H1 (cell line): ENCODE measurements around the gene TRAF3IP1. TPM values are rescaled to one million over a fixed set of nuclear protein-coding genes. Genes with fewer than 3 reads are reported as not detected.

Source experiments
- CTCF ChIA-PET: fragments of 300-600 bp; sonication (Branson Sonifier 250); formaldehyde crosslinking; loops from one replicate; lab custom pipeline; 2021; ENCODE audit not compliant: partially characterized antibody; lab: Charles Lee
- POLR2A ChIA-PET: fragments of 300-600 bp; sonication (Branson Sonifier 250); formaldehyde crosslinking; loops from one replicate; lab custom pipeline; 2021; ENCODE audit warnings: inconsistent platforms; ENCODE audit not compliant: partially characterized antibody; lab: Charles Lee
- DNase-seq, 2 experiments: peaks; one replicate each; pipeline versions ENCODE4 v3.0.0 to v3.0.0-alpha.2; 2010 to 2022; ENCODE audit warnings: low spot score in 2 of 2, low read depth in 1 of 2, mixed read lengths in 1 of 2
- FAIRE-seq: peaks from 2 replicates; lab custom pipeline; 2011; peaks lifted over from hg19 to GRCh38; lab: Jason Lieb, UNC
- H2AFZ ChIP-seq: 2 replicates; pipeline ENCODE4 v1.8.1; 2012; ENCODE audit warnings: low read length, inconsistent platforms
- H2AK5ac ChIP-seq: 2 replicates; pipeline ENCODE4 v1.6.1; 2013; ENCODE audit warnings: low read depth, low read length
- H2BK120ac ChIP-seq: replicated peaks from 2 replicates; pipeline ENCODE3; 2013; ENCODE audit warnings: low read depth, low read length, inconsistent platforms
- H2BK12ac ChIP-seq: 2 replicates; pipeline ENCODE4 v1.6.1; 2013; ENCODE audit warnings: low read depth, low read length
- H2BK15ac ChIP-seq: 2 replicates; pipeline ENCODE4 v1.6.1; 2013; ENCODE audit warnings: low read length
- H2BK20ac ChIP-seq: 2 replicates; pipeline ENCODE4 v1.6.1; 2013; ENCODE audit warnings: low read length
- H2BK5ac ChIP-seq: 2 replicates; pipeline ENCODE4 v1.6.1; 2013; ENCODE audit warnings: low read depth, low read length
- H3K14ac ChIP-seq: 2 replicates; pipeline ENCODE4 v1.6.1; 2013; ENCODE audit warnings: inconsistent platforms; ENCODE audit not compliant: insufficient read length
- H3K18ac ChIP-seq: 2 replicates; pipeline ENCODE4 v1.6.1; 2013; ENCODE audit warnings: low read length; ENCODE audit errors: extremely low read depth
- H3K23ac ChIP-seq: 2 replicates; pipeline ENCODE4 v1.6.1; 2013; ENCODE audit warnings: inconsistent platforms; ENCODE audit not compliant: insufficient read length
- H3K23me2 ChIP-seq: 2 replicates; pipeline ENCODE4 v1.6.1; 2013; ENCODE audit warnings: low read depth, low read length
- H3K27ac ChIP-seq: 2 replicates; pipeline ENCODE4 v1.6.1; 2011; ENCODE audit warnings: low read depth, low read length, inconsistent platforms
- H3K27me3 ChIP-seq, 4 experiments: replicated peaks in 1 of 4; 1 replicate in 1 of 4; 2 replicates in 3 of 4; pipeline versions ENCODE4 v1.6.1 to v1.8.1; 2011 to 2013; ENCODE audit warnings: low read length in 3 of 4, mild to moderate bottlenecking in 3 of 4, inconsistent platforms in 2 of 4, mixed read lengths in 2 of 4, moderate library complexity in 1 of 4; ENCODE audit not compliant: control insufficient read depth in 3 of 4, insufficient read depth in 3 of 4; ENCODE audit errors: extremely low read depth in 1 of 4
- H3K36me3 ChIP-seq, 4 experiments: 2 replicates each; pipeline versions ENCODE4 v1.6.1 to v1.8.1; 2011 to 2013; ENCODE audit warnings: mild to moderate bottlenecking in 4 of 4, low read length in 3 of 4, moderate library complexity in 2 of 4, control low read depth in 1 of 4, inconsistent platforms in 1 of 4; ENCODE audit not compliant: insufficient read depth in 4 of 4, control insufficient read depth in 2 of 4
- H3K4ac ChIP-seq: replicated peaks from 2 replicates; pipeline ENCODE3; 2013; ENCODE audit warnings: low read length, low read depth, mixed read lengths, inconsistent platforms; ENCODE audit not compliant: insufficient read length
- H3K4me1 ChIP-seq, 4 experiments: replicated peaks in 1 of 4; 1 replicate in 1 of 4; 2 replicates in 3 of 4; pipeline versions ENCODE4 v1.6.1 to v1.8.1; 2011 to 2013; ENCODE audit warnings: low read length in 3 of 4, inconsistent platforms in 2 of 4, mixed read lengths in 1 of 4; ENCODE audit not compliant: insufficient read depth in 4 of 4, control insufficient read depth in 3 of 4
- H3K4me2 ChIP-seq, 2 experiments: 2 replicates each; pipeline versions ENCODE4 v1.6.1 to v1.8.1; 2011 to 2013; ENCODE audit warnings: low read depth in 2 of 2, low read length in 2 of 2, control low read depth in 1 of 2, inconsistent platforms in 1 of 2, mild to moderate bottlenecking in 1 of 2; ENCODE audit not compliant: insufficient read depth in 1 of 2
- H3K4me3 ChIP-seq, 4 experiments: fragments of 200-600, 300-600 bp in 1 of 4; sonication (generic), shearing (Covaris generic), sonication (Bioruptor Twin) in 1 of 4; 2 replicates each; pipeline versions ENCODE4 v1.5.1 to v1.8.1; 2011 to 2016; ENCODE audit warnings: low read length in 4 of 4, low read depth in 3 of 4, control low read depth in 2 of 4, inconsistent platforms in 2 of 4, mild to moderate bottlenecking in 2 of 4, mixed read lengths in 1 of 4, moderate library complexity in 1 of 4; ENCODE audit not compliant: insufficient read depth in 2 of 4; ENCODE audit errors: extremely low read depth in 1 of 4
- H3K56ac ChIP-seq: replicated peaks from 2 replicates; pipeline ENCODE3; 2013; ENCODE audit warnings: low read depth, mild to moderate bottlenecking, mixed read lengths, low read length, inconsistent platforms; ENCODE audit not compliant: insufficient read length
- H3K79me1 ChIP-seq: 2 replicates; pipeline ENCODE4 v1.6.1; 2013; ENCODE audit warnings: low read depth, low read length, control low read depth
- H3K79me2 ChIP-seq, 2 experiments: 2 replicates each; pipeline versions ENCODE4 v1.6.1 to v1.8.1; 2012 to 2013; ENCODE audit warnings: low read length in 2 of 2, mild to moderate bottlenecking in 2 of 2, inconsistent platforms in 1 of 2; ENCODE audit not compliant: insufficient read depth in 2 of 2, control insufficient read depth in 1 of 2
- H3K9ac ChIP-seq, 4 experiments: replicated peaks in 1 of 4; 1 replicate in 1 of 4; 2 replicates in 3 of 4; pipeline versions ENCODE4 v1.6.1 to v1.8.1; 2011 to 2013; ENCODE audit warnings: low read depth in 3 of 4, low read length in 3 of 4, control low read depth in 2 of 4, mild to moderate bottlenecking in 2 of 4, moderate library complexity in 2 of 4, inconsistent platforms in 1 of 4; ENCODE audit errors: extremely low read depth in 1 of 4
- H3K9me3 ChIP-seq, 2 experiments: 2 replicates each; pipeline versions ENCODE4 v1.6.1 to v1.8.1; 2012 to 2013; ENCODE audit warnings: mild to moderate bottlenecking in 2 of 2, moderate library complexity in 2 of 2, control low read depth in 1 of 2, inconsistent platforms in 1 of 2, low read depth in 1 of 2, low read length in 1 of 2, mixed read lengths in 1 of 2; ENCODE audit not compliant: insufficient read depth in 2 of 2
- H4K20me1 ChIP-seq, 2 experiments: replicated peaks in 1 of 2; 2 replicates each; pipeline versions ENCODE3 to v1.8.1; 2011 to 2013; ENCODE audit warnings: inconsistent platforms in 2 of 2, low read length in 2 of 2, mild to moderate bottlenecking in 1 of 2; ENCODE audit not compliant: insufficient read depth in 2 of 2, control insufficient read depth in 1 of 2
- H4K5ac ChIP-seq: 2 replicates; pipeline ENCODE4 v1.6.1; 2013; ENCODE audit warnings: low read length, low read depth, mixed read lengths, inconsistent platforms; ENCODE audit not compliant: insufficient read length
- H4K8ac ChIP-seq: 2 replicates; pipeline ENCODE4 v1.8.0; 2013; ENCODE audit warnings: mild to moderate bottlenecking, moderate library complexity, low read length, inconsistent platforms; ENCODE audit not compliant: insufficient read depth; ENCODE audit errors: extremely low read depth
- H4K91ac ChIP-seq: replicated peaks from 2 replicates; pipeline ENCODE3; 2013; ENCODE audit warnings: low read length, mixed read lengths, inconsistent platforms; ENCODE audit not compliant: insufficient read length
- RAD21 ChIP-seq, 2 experiments: IDR thresholded peaks in 1 of 2; conservative IDR thresholded peaks in 1 of 2; 2 replicates each; pipeline ENCODE4 v1.6.1; 2011; ENCODE audit warnings: low read depth in 2 of 2, low read length in 2 of 2, improper control_type of control experiment in 1 of 2, inconsistent platforms in 1 of 2, mild to moderate bottlenecking in 1 of 2, moderate library complexity in 1 of 2
- WGBS, 2 experiments: shearing (Covaris generic) in 1 of 2; methylation state at CpG; one replicate each; pipeline versions ENCODE4 v1.1.6 to v1.1.7; 2013 to 2015; ENCODE audit warnings: low lambda C conversion rate in 2 of 2, mixed read lengths in 2 of 2, inconsistent platforms in 1 of 2, low coverage in 1 of 2, missing lambda C conversion rate in 1 of 2; ENCODE audit not compliant: insufficient replicate concordance in 2 of 2, insufficient coverage in 1 of 2, insufficient read length in 1 of 2; ENCODE audit errors: extremely low coverage in 1 of 2, missing lambda C conversion rate in 1 of 2; 5-methylcytosine and 5-hydroxymethylcytosine counted together
- polyA plus RNA-seq, 7 experiments: library from polyadenylated mRNA; depleted of rRNA in 3 of 7; stranded (reverse) in 5 of 7; unstranded in 2 of 7; fragments of >200 nt in 5 of 7; fragments of 200-250 nt in 2 of 7; gene quantifications; 1 replicate in 5 of 7; 2 replicates in 1 of 7; 4 replicates in 1 of 7; pipeline versions ENCODE4 v1.2.1 to v1.2.3, GENCODE V29; 2011 to 2013; ENCODE audit warnings: missing spikeins in 2 of 7, mixed read lengths in 2 of 7
- total RNA-seq: library from RNA; stranded (reverse); fragmentation: NEBNext Ultra II Directional; extraction: Animal tissue kit (Norgen Biotek cat#: 25700); gene quantifications from 2 replicates; pipeline ENCODE4 v1.2.1, GENCODE V29; 2021

The TRAF3IP1 gene
- total and polyA plus RNA-seq, 2 of the 8 experiments (the other 6 are each of a cell fraction or from before 2014, with no cell fraction given): 2.3 to 17.5 TPM

- Histone ChIP-seq H3K18ac (no peak overlapping the region), H3K36me3 (no peaks in the 10 kb centered on the region), H4K20me1 (no peaks in the 10 kb centered on the region), H2BK120ac (no peak overlapping the region), H4K91ac (no peak overlapping the region), H3K4me1 (no peaks in the 10 kb centered on the region), H3K27ac (no peak overlapping the region), H3K9me3 (no peaks in the 10 kb centered on the region), H3K79me2 (no peaks in the 10 kb centered on the region), H3K9ac (no peak overlapping the region), H2BK20ac (no peak overlapping the region), H3K79me1 (no peaks in the 10 kb centered on the region), H3K4ac (no peak overlapping the region), H4K8ac (no peak overlapping the region), H3K4me2 (no peak overlapping the region), H2AFZ (no peak overlapping the region), H3K4me3 (no peak overlapping the region), H3K56ac (no peak overlapping the region), H3K23ac (no peak overlapping the region), H4K5ac (no peak overlapping the region), H2BK15ac (no peak overlapping the region), H3K27me3 (no peaks in the 10 kb centered on the region), H3K14ac (no peak overlapping the region), H2BK5ac (no peak overlapping the region), H2BK12ac (no peak overlapping the region), H3K23me2 (no peaks in the 10 kb centered on the region), H2AK5ac (no peak overlapping the region)
- 85% methylated on average over 7 of the region's 8 CpGs; no CpG with 5 or more reads in 1 of the 2 experiments for WGBS, 2 experiments
- POLR2A ChIA-PET: no interaction called here
- DNase-seq: no peak
- FAIRE-seq: no peak
- CTCF ChIA-PET: interaction anchor here (0.6 to 1.1 kb wide), 4 partner anchors 8 to 717 kb away, joined by 3 to 4 read pairs (median 3); no protein-coding TSS in a partner anchor
- TF ChIP-seq RAD21 (IDR thresholded peaks at IDR 0.05 in 1 of 2, conservative IDR thresholded peaks at IDR 0.05 in 1 of 2; ENCODE audit: low read depth in 2 of 2, low read length in 2 of 2): no peak
Observed at GRCh38 chr2:238388794-238389193, 68.5 kb downstream of the TRAF3IP1 start.
